ENCODE data around the gene TMED8.

The TMED8 gene

DNA sequence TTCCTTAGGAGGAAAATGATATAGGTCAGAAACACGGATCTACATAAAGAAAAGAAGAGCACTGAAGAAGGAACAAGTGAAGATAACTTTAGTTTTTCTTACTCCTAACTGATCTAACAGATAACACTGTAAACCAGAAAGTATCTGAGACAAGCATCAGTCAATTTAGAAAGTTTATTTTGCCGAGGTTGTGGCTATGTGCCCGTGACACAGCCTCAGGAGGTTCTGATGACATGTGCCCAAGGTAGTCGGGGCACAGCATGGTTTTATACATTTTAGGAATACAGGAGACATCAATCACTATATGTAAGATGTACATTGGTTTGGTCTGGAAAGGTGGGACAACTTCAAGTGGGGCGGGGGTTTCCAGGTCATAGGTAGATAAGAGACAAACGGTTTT, 23.3 kb upstream of the TMED8 start:
- H3K36me3 ChIP-seq (ENCODE audit: insufficient read depth): no peaks in the 10 kb centered on the region
- TF ChIP-seq, protein P1, sequence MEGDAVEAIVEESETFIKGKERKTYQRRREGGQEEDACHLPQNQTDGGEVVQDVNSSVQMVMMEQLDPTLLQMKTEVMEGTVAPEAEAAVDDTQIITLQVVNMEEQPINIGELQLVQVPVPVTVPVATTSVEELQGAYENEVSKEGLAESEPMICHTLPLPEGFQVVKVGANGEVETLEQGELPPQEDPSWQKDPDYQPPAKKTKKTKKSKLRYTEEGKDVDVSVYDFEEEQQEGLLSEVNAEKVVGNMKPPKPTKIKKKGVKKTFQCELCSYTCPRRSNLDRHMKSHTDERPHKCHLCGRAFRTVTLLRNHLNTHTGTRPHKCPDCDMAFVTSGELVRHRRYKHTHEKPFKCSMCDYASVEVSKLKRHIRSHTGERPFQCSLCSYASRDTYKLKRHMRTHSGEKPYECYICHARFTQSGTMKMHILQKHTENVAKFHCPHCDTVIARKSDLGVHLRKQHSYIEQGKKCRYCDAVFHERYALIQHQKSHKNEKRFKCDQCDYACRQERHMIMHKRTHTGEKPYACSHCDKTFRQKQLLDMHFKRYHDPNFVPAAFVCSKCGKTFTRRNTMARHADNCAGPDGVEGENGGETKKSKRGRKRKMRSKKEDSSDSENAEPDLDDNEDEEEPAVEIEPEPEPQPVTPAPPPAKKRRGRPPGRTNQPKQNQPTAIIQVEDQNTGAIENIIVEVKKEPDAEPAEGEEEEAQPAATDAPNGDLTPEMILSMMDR (conservative IDR thresholded peaks at IDR 0.05; ENCODE audit: low read depth, low read length): no peak
- H3K27ac ChIP-seq: no peak overlapping the region
- no peak overlapping the region for H3K4me3 ChIP-seq (IDR thresholded peaks at IDR 0.05; ENCODE audit: insufficient read depth, low read depth, low read length)
- no peaks in the 10 kb centered on the region for H3K79me2 ChIP-seq (ENCODE audit: insufficient read depth, low read depth)
- H3K4me2 ChIP-seq: no peak overlapping the region
- H3K27me3 ChIP-seq (ENCODE audit: insufficient read depth, low read depth): no peaks in the 10 kb centered on the region
- H3K4me1 ChIP-seq (ENCODE audit: low read depth, poor library complexity, severe bottlenecking): no peaks in the 10 kb centered on the region
- H2AFZ ChIP-seq (ENCODE audit: low read depth): no peak overlapping the region
- H3K9ac ChIP-seq: no peak overlapping the region
- H4K20me1 ChIP-seq (ENCODE audit: insufficient read depth): no peaks in the 10 kb centered on the region

DNA sequence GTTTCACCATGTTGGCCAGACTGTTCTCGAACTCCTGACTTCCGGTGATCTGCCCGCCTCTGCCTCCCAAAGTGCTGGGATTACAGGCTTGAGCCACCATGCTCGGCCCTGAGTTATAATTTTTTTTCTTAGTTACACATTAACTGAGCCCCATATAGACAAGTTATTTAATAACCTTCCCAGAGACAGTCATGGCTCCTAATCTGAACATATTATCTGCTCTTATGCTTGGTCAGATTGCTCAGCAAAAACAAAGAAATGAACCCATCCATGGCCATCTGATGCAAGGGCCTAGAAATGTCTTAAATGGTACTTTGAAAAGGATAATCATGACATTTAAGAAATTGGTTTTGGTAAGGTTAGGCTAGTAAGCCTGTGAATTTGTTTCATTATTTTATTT, 13.3 kb upstream of the TMED8 start:
- no peak overlapping the region for H2AFZ ChIP-seq (ENCODE audit: low read depth)
- H4K20me1 ChIP-seq (ENCODE audit: insufficient read depth): no peaks in the 10 kb centered on the region
- H3K4me2 ChIP-seq: no peak overlapping the region

DNA sequence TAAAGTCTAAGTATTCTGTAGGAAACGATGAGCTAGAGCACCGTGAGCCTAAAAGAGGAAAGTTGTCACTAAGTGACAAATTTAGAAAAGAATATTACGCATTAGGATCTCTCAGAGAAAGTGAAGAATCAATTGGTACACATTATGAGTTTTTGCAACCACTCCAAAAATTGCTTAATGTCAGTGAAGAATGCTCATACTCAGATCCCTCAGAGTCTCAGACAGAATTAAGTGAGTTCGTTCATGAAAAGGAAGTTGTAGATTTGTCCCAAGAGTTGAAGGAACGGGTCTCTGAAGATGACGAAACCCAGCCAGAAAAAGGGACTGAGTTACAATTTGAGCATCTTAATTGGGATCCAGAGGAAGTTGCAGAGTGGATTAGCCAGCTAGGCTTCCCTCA, 1.8 kb upstream of the TMED8 start:
- H3K27me3 ChIP-seq (ENCODE audit: insufficient read depth, low read depth): no peaks in the 10 kb centered on the region
- no peaks in the 10 kb centered on the region for H4K20me1 ChIP-seq (ENCODE audit: insufficient read depth)
- no peak overlapping the region for H3K9ac ChIP-seq
- H3K4me1 ChIP-seq (ENCODE audit: low read depth, poor library complexity, severe bottlenecking): peaks cover 12% of the 10 kb centered on the region
- H3K36me3 ChIP-seq (ENCODE audit: insufficient read depth): no peaks in the 10 kb centered on the region
- H2AFZ ChIP-seq (ENCODE audit: low read depth): no peak overlapping the region
- H3K4me3 ChIP-seq (IDR thresholded peaks at IDR 0.05; ENCODE audit: insufficient read depth, low read depth, low read length): no peak overlapping the region
- no peak overlapping the region for H3K27ac ChIP-seq
- H3K4me2 ChIP-seq: no peak overlapping the region
- TF ChIP-seq, protein P1 (conservative IDR thresholded peaks at IDR 0.05; ENCODE audit: low read depth, low read length): no peak
- H3K79me2 ChIP-seq (ENCODE audit: insufficient read depth, low read depth): no peaks in the 10 kb centered on the region

More for the DNA sequence above, 13.3 kb upstream of the TMED8 start:
- Histone ChIP-seq H3K4me1 (ENCODE audit: low read depth, poor library complexity, severe bottlenecking) (no peaks in the 10 kb centered on the region), H3K27me3 (ENCODE audit: insufficient read depth, low read depth) (no peaks in the 10 kb centered on the region), H3K27ac (no peak overlapping the region), H3K36me3 (ENCODE audit: insufficient read depth) (no peaks in the 10 kb centered on the region), H3K9ac (no peak overlapping the region), H3K79me2 (ENCODE audit: insufficient read depth, low read depth) (no peaks in the 10 kb centered on the region), H3K4me3 (IDR thresholded peaks at IDR 0.05; ENCODE audit: insufficient read depth, low read depth, low read length) (no peak overlapping the region)
- TF ChIP-seq, protein P1 (conservative IDR thresholded peaks at IDR 0.05; ENCODE audit: low read depth, low read length): no peak

DNA sequence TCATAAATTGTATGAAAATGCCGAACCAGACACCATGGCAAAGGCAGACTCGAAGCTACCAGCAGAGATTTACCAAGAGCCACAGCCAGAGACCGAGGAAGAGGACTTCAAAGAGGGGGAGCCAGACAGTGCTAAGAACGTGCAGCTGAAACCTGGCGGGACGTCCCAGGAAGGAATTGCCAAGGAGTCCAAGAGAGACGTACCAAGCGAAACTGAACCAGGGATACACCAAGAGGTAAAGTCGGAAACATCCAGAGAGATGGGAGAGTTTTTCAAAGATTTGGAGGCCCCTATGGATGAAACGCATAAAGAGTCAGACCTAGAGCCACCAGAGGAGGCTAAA, 579 bp upstream of the TMED8 start:
- H3K27ac ChIP-seq: peak overlapping the region; percentile 58
- no peak overlapping the region for H3K4me3 ChIP-seq (IDR thresholded peaks at IDR 0.05; ENCODE audit: insufficient read depth, low read depth, low read length)
- no peaks in the 10 kb centered on the region for H3K36me3 ChIP-seq (ENCODE audit: insufficient read depth)
- peak overlapping the region; percentile 78 for H3K4me2 ChIP-seq
- no peaks in the 10 kb centered on the region for H4K20me1 ChIP-seq (ENCODE audit: insufficient read depth)
- peak overlapping the region; percentile 94 for H2AFZ ChIP-seq (ENCODE audit: low read depth)
- TF ChIP-seq, protein P1 (conservative IDR thresholded peaks at IDR 0.05; ENCODE audit: low read depth, low read length): no peak
- no peak overlapping the region; the same call in 1 of the 2 replicates for H3K9ac ChIP-seq
- H3K27me3 ChIP-seq (ENCODE audit: insufficient read depth, low read depth): no peaks in the 10 kb centered on the region
- H3K4me1 ChIP-seq (ENCODE audit: low read depth, poor library complexity, severe bottlenecking): peaks cover 12% of the 10 kb centered on the region
- no peaks in the 10 kb centered on the region for H3K79me2 ChIP-seq (ENCODE audit: insufficient read depth, low read depth)
